Ovary (tissue), 9 donors: ENCODE measurements around the gene CYP4A11. TPM values are rescaled to one million over a fixed set of nuclear protein-coding genes. Genes with fewer than 3 reads are reported as not detected.
"Not testable (repeated sequence)": the region's sequence is repeated elsewhere in the genome, so short reads cannot be mapped to it uniquely, and the experiment has no call there.

Experiments used
- DNase-seq, 5 donors: peaks; one replicate each; pipeline ENCODE4 v3.0.0-alpha.2; 2019 to 2020
- H3K27ac ChIP-seq, 2 donors: fragments of 200-600 bp; one replicate each; pipeline versions ENCODE4 v1.5.1 to v1.8.0; 2019 to 2022
- H3K27me3 ChIP-seq: fragments of 200-600 bp; one replicate; pipeline ENCODE4 v1.8.0; 2022
- H3K36me3 ChIP-seq: fragments of 200-600 bp; sonication (generic); one replicate; pipeline ENCODE4 v1.5.1; 2019
- H3K4me1 ChIP-seq: one replicate; pipeline ENCODE4 v1.8.1; 2013; ENCODE audit warnings: mild to moderate bottlenecking, moderate library complexity; ENCODE audit not compliant: insufficient read depth
- H3K4me3 ChIP-seq: fragments of 200-600 bp; sonication (generic); one replicate; pipeline ENCODE4 v1.5.1; 2017
- H3K9me3 ChIP-seq, 2 donors: fragments of 200-600 bp in 1 of 2; sonication (generic) in 1 of 2; one replicate each; pipeline versions ENCODE4 v1.5.1 to v1.8.1; 2013 to 2019; ENCODE audit warnings: mild to moderate bottlenecking in 1 of 2, moderate library complexity in 1 of 2
- CTCF ChIP-seq, 3 donors: fragments of 450-650 bp in 2 of 3; fragments of 200-600 bp in 1 of 3; IDR thresholded peaks; one replicate each; pipeline versions ENCODE4 v1.5.1 to v1.8.0; 2016 to 2022; ENCODE audit warnings: antibody characterized with exemption in 3 of 3, mild to moderate bottlenecking in 1 of 3
- EP300 ChIP-seq: sonication (generic); formaldehyde crosslinking; IDR thresholded peaks from one replicate; pipeline ENCODE4 v1.6.1; 2017; ENCODE audit warnings: antibody characterized with exemption
- POLR2A ChIP-seq: fragments of 450-650 bp; IDR thresholded peaks from one replicate; pipeline ENCODE4 v1.6.1; 2017; ENCODE audit warnings: antibody characterized with exemption, mild to moderate bottlenecking, moderate library complexity
- WGBS, 3 donors: extraction: QIAGEN DNeasy Blood & Tissue Kit in 1 of 3; methylation state at CpG; one replicate each; pipeline versions ENCODE4 v1.1.5 to v1.1.7; 2013 to 2017; 5-methylcytosine and 5-hydroxymethylcytosine counted together
- intact Hi-C, 4 donors: fragments of 100-400 bp; cut with DNase I; formaldehyde crosslinking; loops; one replicate each; pipeline versions ENCODE4 v1.11.0 to v1.15.1; 2022 to 2023
- polyA plus RNA-seq, 2 donors: library from polyadenylated mRNA; stranded (reverse); fragments of 200-250 nt in 1 of 2; fragments of 350-450 nt in 1 of 2; fragmentation: Illumina TruSeq in 1 of 2; extraction: RNeasy Lipid Tissue Mini Kit (QIAGEN cat#74804) in 1 of 2; gene quantifications; one replicate each; pipeline ENCODE4 v1.2.3, GENCODE V29; 2013 to 2014
- total RNA-seq, 7 donors: library from RNA; depleted of rRNA in 2 of 7; stranded (reverse); fragments of >200 nt in 2 of 7; fragmentation: NEBNext Ultra II Directional in 3 of 7; extraction: Animal tissue kit (Norgen Biotek cat#: 25700) in 3 of 7; gene quantifications; one replicate each; pipeline versions ENCODE4 v1.1.0 to v1.2.4, GENCODE V29; 2016 to 2023
- donor health status: DM: no; HTN: no; CAD: no; lungs with moderate emphysema.
- donor health status: DM: no; HTN: no; CAD: no.
- donor health status: Bipolar disorder and iron deficiency.
- donor health status: DM: yes; HTN: yes; CAD: no.
- donor health status: DM: no; HTN: no; CAD: no.
- donor health status: DM: yes; HTN: yes; CAD: no.

Gene CYP4A11
- total and polyA plus RNA-seq, 9 donors = 0.10 to 4.0 (median 0.28) TPM; not detected in 5

GRCh38 chr1:46948629-46949416 lies 7.5 kb upstream of the CYP4A11 start:
- Histone ChIP-seq H3K9me3 (no peaks in the 10 kb centered on the region), H3K27ac (no peak overlapping the region), H3K27me3 (no peaks in the 10 kb centered on the region), H3K36me3 (no peaks in the 10 kb centered on the region), H3K4me3 (no peak overlapping the region), H3K4me1 (no peaks in the 10 kb centered on the region)
- TF ChIP-seq POLR2A (no peak), EP300 (no peak), CTCF (IDR thresholded peaks at IDR 0.05) (no peak)
- intact Hi-C loops = no loop called here
- DNase-seq = no peak
- 19 to 39% (median 23%) methylated on average over 4 to 5 of the region's 5 CpGs for WGBS, 3 donors

GRCh38 chr1:46947706-46948105 lies 6.4 kb upstream of the CYP4A11 start:
- H3K36me3 ChIP-seq, H3K27me3 ChIP-seq, H3K9me3 ChIP-seq, DNase-seq, H3K4me1 ChIP-seq, H3K4me3 ChIP-seq, intact Hi-C loops, H3K27ac ChIP-seq: not testable (repeated sequence)
- WGBS, 3 donors = 36 to 45% (median 44%) methylated on average over 2 of the region's 2 CpGs

- Histone ChIP-seq H3K4me3 (no peak overlapping the region), H3K9me3 (no peaks in the 10 kb centered on the region), H3K36me3 (no peaks in the 10 kb centered on the region), H3K4me1 (no peaks in the 10 kb centered on the region), H3K27me3 (no peaks in the 10 kb centered on the region), H3K27ac (no peak overlapping the region)
- no peak for DNase-seq
- intact Hi-C loops = no loop called here
- TF ChIP-seq EP300 = no peak
- no peak for TF ChIP-seq POLR2A
- no peak for TF ChIP-seq CTCF (IDR thresholded peaks at IDR 0.05)
Measured at GRCh38 chr1:46942086-46942485, 810 bp upstream of the CYP4A11 start.

GRCh38 chr1:46940307-46940706 lies 969 bp downstream of the CYP4A11 start:
- no peak for DNase-seq
- Histone ChIP-seq H3K36me3 (no peaks in the 10 kb centered on the region), H3K27me3 (no peaks in the 10 kb centered on the region), H3K4me3 (no peak overlapping the region), H3K27ac (no peak overlapping the region), H3K9me3 (no peaks in the 10 kb centered on the region), H3K4me1 (no peaks in the 10 kb centered on the region)
- intact Hi-C loops = no loop called here
- no peak for TF ChIP-seq CTCF (IDR thresholded peaks at IDR 0.05)
- TF ChIP-seq POLR2A = no peak
- TF ChIP-seq EP300 = no peak
- 55 to 72% (median 66%) methylated on average over 7 of the region's 7 CpGs for whole genome bisulfite sequencing, 3 donors

GRCh38 chr1:46937270-46937669 lies 4.0 kb downstream of the CYP4A11 start:
- DNase-seq = no peak
- Histone ChIP-seq H3K4me1 (no peaks in the 10 kb centered on the region), H3K9me3 (no peaks in the 10 kb centered on the region), H3K27me3 (no peaks in the 10 kb centered on the region), H3K4me3 (no peak overlapping the region), H3K27ac (no peak overlapping the region), H3K36me3 (no peaks in the 10 kb centered on the region)
- intact Hi-C loops = no loop called here
- TF ChIP-seq EP300 = no peak
- TF ChIP-seq CTCF (IDR thresholded peaks at IDR 0.05) = no peak
- no peak for TF ChIP-seq POLR2A
- WGBS, 3 donors = 35 to 53% (median 42%) methylated on average over 1 of the region's 1 CpG
